Neural progenitor cell (in vitro differentiated cells): Measurements from ENCODE around the gene ESR2. TPM values are rescaled to one million over a fixed set of nuclear protein-coding genes. Genes with fewer than 3 reads are reported as not detected.
A peak's percentile ranks its signal among the peaks of the same experiment; 100 is the strongest.
"Not testable (repeated sequence)": the region's sequence is repeated elsewhere in the genome, so short reads cannot be mapped to it uniquely, and the experiment has no call there.

Experiments
- DNase-seq: peaks from one replicate; pipeline ENCODE4 v3.0.0-alpha.2; 2016; ENCODE audit warnings: low spot score
- H2AFZ ChIP-seq: fragments of 200-600 bp; sonication (generic); replicated peaks from 2 replicates; pipeline ENCODE4 v1.6.1; 2016; ENCODE audit warnings: antibody characterized with exemption
- H3F3A ChIP-seq: fragments of 200-600 bp; sonication (generic); 2 replicates; pipeline ENCODE4 v1.6.1; 2016; ENCODE audit warnings: antibody characterized with exemption, low read depth
- H3K27ac ChIP-seq: fragments of 200-600 bp; sonication (generic); 2 replicates; pipeline ENCODE4 v1.5.1; 2016; ENCODE audit warnings: mild to moderate bottlenecking
- H3K27me3 ChIP-seq: fragments of 200-600 bp; sonication (generic); 2 replicates; pipeline ENCODE4 v1.6.1; 2016; ENCODE audit warnings: mild to moderate bottlenecking, moderate library complexity
- H3K36me3 ChIP-seq: fragments of 200-600 bp; sonication (generic); 2 replicates; pipeline ENCODE4 v1.5.1; 2016
- H3K4me1 ChIP-seq: fragments of 200-600 bp; sonication (generic); 2 replicates; pipeline ENCODE4 v1.6.1; 2016; ENCODE audit warnings: mixed run types
- H3K4me2 ChIP-seq: fragments of 200-600 bp; sonication (generic); 2 replicates; pipeline ENCODE4 v1.6.1; 2016
- H3K4me3 ChIP-seq: fragments of 200-600 bp; sonication (generic); 2 replicates; pipeline ENCODE4 v1.5.1; 2016
- H3K79me2 ChIP-seq: fragments of 200-600 bp; sonication (generic); 2 replicates; pipeline ENCODE4 v1.6.1; 2016; ENCODE audit warnings: low read depth
- H3K9ac ChIP-seq: fragments of 200-600 bp; sonication (generic); 2 replicates; pipeline ENCODE4 v1.6.1; 2016
- H3K9me3 ChIP-seq: fragments of 200-600 bp; sonication (generic); 2 replicates; pipeline ENCODE4 v1.5.1; 2016; ENCODE audit warnings: low read depth
- H4K20me1 ChIP-seq: fragments of 200-600 bp; sonication (generic); 2 replicates; pipeline ENCODE4 v1.6.1; 2016; ENCODE audit warnings: low read depth
- H3K27ac Mint-ChIP-seq: 3 replicates; pipeline ENCODE4 v1.8.0; 2021; ENCODE audit warnings: mixed read lengths
- H3K27me3 Mint-ChIP-seq: 2 replicates; pipeline ENCODE4 v1.8.0; 2022; ENCODE audit warnings: low read depth, mild to moderate bottlenecking, inconsistent platforms, moderate library complexity, mixed read lengths; ENCODE audit not compliant: insufficient read depth
- H3K36me3 Mint-ChIP-seq: 3 replicates; pipeline ENCODE4 v1.8.0; 2021; ENCODE audit warnings: mixed read lengths
- H3K4me1 Mint-ChIP-seq: 3 replicates; pipeline ENCODE4 v1.8.0; 2021; ENCODE audit warnings: mixed read lengths
- H3K4me3 Mint-ChIP-seq: 3 replicates; pipeline ENCODE4 v1.8.0; 2021; ENCODE audit warnings: mild to moderate bottlenecking, moderate library complexity, mixed read lengths
- H3K9me3 Mint-ChIP-seq: 3 replicates; pipeline ENCODE4 v1.8.0; 2020; ENCODE audit warnings: mixed read lengths
- EZH2 ChIP-seq: fragments of 200-600 bp; sonication (generic); IDR thresholded peaks from 2 replicates; pipeline ENCODE4 v1.6.1; 2017; ENCODE audit warnings: antibody characterized with exemption, mild to moderate bottlenecking, moderate library complexity
- EZH2phosphoT487 ChIP-seq: fragments of 200-600 bp; sonication (generic); IDR thresholded peaks from 2 replicates; pipeline ENCODE4 v1.6.1; 2017; ENCODE audit warnings: antibody characterized with exemption
- total RNA-seq: library from RNA; depleted of rRNA; stranded (reverse); fragments of >200 nt; gene quantifications from 2 replicates; pipeline ENCODE4 v1.2.3, GENCODE V29; 2015; ENCODE audit warnings: low replicate concordance
- TF ChIP-seq, protein P1 (sequence below): fragments of 200-600 bp; sonication (generic); IDR thresholded peaks from 2 replicates; pipeline ENCODE4 v1.5.1; 2017; ENCODE audit warnings: antibody characterized with exemption, mild to moderate bottlenecking

Gene ESR2
- total RNA-seq, 1 donor from 2014 or later = 0.21 TPM

DNA sequence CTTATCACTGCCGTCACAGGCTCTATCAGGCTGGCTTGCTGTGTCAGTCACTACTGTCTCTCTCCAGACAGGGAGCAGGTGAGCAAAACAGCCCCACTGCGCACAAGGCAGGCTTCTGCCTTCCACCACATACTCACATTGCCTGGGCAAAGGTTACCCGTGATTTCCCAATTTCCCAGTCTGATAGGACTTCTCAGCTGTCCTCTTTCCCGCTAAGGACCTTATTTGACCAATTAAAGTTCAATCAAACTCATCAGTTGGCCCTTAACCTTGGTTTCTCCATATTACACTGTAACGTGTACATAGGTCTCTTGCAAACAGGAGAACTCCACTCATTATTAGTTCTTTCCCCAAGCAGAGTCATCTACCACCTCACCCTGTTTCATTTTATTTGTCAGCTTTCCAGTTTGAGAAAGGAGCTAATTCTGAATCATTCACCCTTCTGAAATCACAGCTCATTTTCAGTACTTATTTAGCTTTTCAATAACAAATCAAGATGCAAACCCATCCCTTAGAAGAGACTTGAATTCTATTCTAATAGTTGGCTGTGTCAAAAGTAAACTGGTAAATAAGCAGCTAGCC lies 170.8 kb downstream of the ESR2 start:
- no peak overlapping the region for H3K4me3 Mint-ChIP-seq

DNA sequence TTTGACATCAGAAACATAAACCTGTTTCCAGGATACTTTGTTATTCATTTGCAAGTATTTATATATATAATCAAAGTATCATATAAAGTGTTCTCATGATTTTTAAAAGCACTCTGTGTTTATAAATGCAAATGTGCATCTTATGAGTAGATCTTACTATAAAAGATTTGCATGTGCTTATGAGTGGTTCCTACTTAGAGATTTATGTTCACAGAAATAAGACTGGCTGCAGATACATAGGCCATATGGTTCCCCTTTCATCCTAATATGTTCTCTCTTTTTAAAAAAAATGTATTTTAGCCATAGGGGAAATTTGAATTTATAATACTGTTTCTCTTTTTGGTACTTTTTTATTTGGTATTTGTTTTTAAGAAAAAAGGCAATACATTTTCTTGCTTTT lies 174.2 kb downstream of the ESR2 start:
- H3K36me3 ChIP-seq = peaks cover 7% of the 10 kb centered on the region
- no peak overlapping the region for H3K4me3 Mint-ChIP-seq
- H3K4me1 Mint-ChIP-seq = no peaks in the 10 kb centered on the region
- H3K79me2 ChIP-seq = no peaks in the 10 kb centered on the region
- H2AFZ ChIP-seq = no peak overlapping the region
- H3K27ac ChIP-seq = no peak overlapping the region
- H3K9me3 Mint-ChIP-seq = no peaks in the 10 kb centered on the region
- H4K20me1 ChIP-seq = no peaks in the 10 kb centered on the region
- H3K9me3 ChIP-seq = no peaks in the 10 kb centered on the region
- H3K27me3 Mint-ChIP-seq = no peaks in the 10 kb centered on the region
- H3K36me3 Mint-ChIP-seq = peaks cover 20% of the 10 kb centered on the region
- no peaks in the 10 kb centered on the region for H3F3A ChIP-seq
- no peak overlapping the region for H3K27ac Mint-ChIP-seq
- H3K4me1 ChIP-seq = no peaks in the 10 kb centered on the region
- H3K9ac ChIP-seq = no peak overlapping the region
- no peak overlapping the region for H3K4me2 ChIP-seq
- TF ChIP-seq EZH2phosphoT487 = no peak
- DNase-seq = no peak
- H3K27me3 ChIP-seq = no peaks in the 10 kb centered on the region
- no peak overlapping the region for H3K4me3 ChIP-seq

More for the DNA sequence above, 170.8 kb downstream of the ESR2 start:
- Histone ChIP-seq H3K4me3 (no peak overlapping the region), H3K9ac (no peak overlapping the region), H2AFZ (no peak overlapping the region), H3K79me2 (no peaks in the 10 kb centered on the region), H3K27me3 (no peaks in the 10 kb centered on the region), H3K36me3 (peaks cover 7% of the 10 kb centered on the region), H3F3A (no peaks in the 10 kb centered on the region), H3K4me2 (no peak overlapping the region), H3K9me3 (no peaks in the 10 kb centered on the region), H4K20me1 (no peaks in the 10 kb centered on the region), H3K27ac (no peak overlapping the region), H3K4me1 (no peaks in the 10 kb centered on the region)
- peaks cover 31% of the 10 kb centered on the region for H3K36me3 Mint-ChIP-seq
- no peak overlapping the region for H3K27ac Mint-ChIP-seq
- DNase-seq = no peak
- TF ChIP-seq EZH2phosphoT487 (no peak), EZH2 (no peak)
- TF ChIP-seq, protein P1, sequence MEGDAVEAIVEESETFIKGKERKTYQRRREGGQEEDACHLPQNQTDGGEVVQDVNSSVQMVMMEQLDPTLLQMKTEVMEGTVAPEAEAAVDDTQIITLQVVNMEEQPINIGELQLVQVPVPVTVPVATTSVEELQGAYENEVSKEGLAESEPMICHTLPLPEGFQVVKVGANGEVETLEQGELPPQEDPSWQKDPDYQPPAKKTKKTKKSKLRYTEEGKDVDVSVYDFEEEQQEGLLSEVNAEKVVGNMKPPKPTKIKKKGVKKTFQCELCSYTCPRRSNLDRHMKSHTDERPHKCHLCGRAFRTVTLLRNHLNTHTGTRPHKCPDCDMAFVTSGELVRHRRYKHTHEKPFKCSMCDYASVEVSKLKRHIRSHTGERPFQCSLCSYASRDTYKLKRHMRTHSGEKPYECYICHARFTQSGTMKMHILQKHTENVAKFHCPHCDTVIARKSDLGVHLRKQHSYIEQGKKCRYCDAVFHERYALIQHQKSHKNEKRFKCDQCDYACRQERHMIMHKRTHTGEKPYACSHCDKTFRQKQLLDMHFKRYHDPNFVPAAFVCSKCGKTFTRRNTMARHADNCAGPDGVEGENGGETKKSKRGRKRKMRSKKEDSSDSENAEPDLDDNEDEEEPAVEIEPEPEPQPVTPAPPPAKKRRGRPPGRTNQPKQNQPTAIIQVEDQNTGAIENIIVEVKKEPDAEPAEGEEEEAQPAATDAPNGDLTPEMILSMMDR = no peak
- H3K9me3 Mint-ChIP-seq = no peaks in the 10 kb centered on the region
- no peaks in the 10 kb centered on the region for H3K4me1 Mint-ChIP-seq
- no peaks in the 10 kb centered on the region for H3K27me3 Mint-ChIP-seq

DNA sequence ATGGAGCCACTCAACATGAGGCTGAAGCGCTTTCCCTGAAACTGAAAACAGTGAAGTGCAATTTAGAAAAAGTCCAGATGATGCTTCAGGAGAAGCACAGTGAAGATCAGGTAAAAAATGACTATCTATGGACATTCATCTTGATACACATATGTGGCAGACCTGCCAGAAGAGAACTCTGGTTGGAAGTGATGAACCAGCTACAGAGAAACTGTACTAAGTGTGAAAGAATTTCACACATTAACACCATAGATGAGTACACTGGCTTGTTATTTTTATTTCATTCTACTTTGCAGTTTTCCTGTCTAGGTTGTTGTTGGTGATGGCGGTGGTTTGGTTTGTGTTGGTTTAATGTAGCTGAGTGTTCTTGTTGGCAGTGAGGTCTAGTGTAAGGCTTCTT lies 174.7 kb downstream of the ESR2 start:
- H3K36me3 Mint-ChIP-seq = peaks cover 20% of the 10 kb centered on the region
- H3K9me3 Mint-ChIP-seq = no peaks in the 10 kb centered on the region
- H3K27ac Mint-ChIP-seq = no peak overlapping the region
- no peak overlapping the region for H3K4me3 Mint-ChIP-seq
- no peak for DNase-seq
- no peaks in the 10 kb centered on the region for H3K9me3 ChIP-seq
- H4K20me1 ChIP-seq = no peaks in the 10 kb centered on the region
- H3K4me3 ChIP-seq = no peak overlapping the region
- no peaks in the 10 kb centered on the region for H3K4me1 ChIP-seq
- H3K27me3 ChIP-seq = no peaks in the 10 kb centered on the region
- no peaks in the 10 kb centered on the region for H3K27me3 Mint-ChIP-seq
- no peak overlapping the region for H3K4me2 ChIP-seq
- H3K36me3 ChIP-seq = peaks cover 7% of the 10 kb centered on the region
- TF ChIP-seq EZH2phosphoT487 (no peak), EZH2 (no peak)
- TF ChIP-seq, protein P1 = no peak
- H3K9ac ChIP-seq = no peak overlapping the region
- H3K27ac ChIP-seq = peak overlapping the region; percentile 29
- H2AFZ ChIP-seq = no peak overlapping the region
- H3K4me1 Mint-ChIP-seq = no peaks in the 10 kb centered on the region
- no peaks in the 10 kb centered on the region for H3F3A ChIP-seq
- no peaks in the 10 kb centered on the region for H3K79me2 ChIP-seq

DNA sequence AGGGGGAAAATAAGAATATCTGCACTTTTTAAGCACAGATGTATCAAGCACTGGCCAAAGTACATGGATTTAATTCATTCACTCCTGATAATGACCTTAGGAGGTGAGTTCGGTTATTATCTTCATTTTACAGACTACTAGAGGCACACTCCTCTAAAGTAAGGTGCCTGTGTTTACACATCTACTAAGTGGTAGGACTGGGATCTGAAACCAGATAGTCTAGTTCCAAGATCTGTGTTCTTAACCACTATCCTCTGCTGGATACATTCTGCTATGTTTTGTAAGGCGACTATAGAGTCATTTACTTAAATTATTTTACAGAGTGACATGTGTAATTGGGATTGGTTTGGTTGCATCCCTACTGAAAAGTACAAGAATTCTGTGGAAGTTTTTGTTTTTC lies 175.3 kb downstream of the ESR2 start:
- no peaks in the 10 kb centered on the region for H3K79me2 ChIP-seq
- H3K4me2 ChIP-seq = no peak overlapping the region
- DNase-seq = no peak
- no peaks in the 10 kb centered on the region for H3K9me3 Mint-ChIP-seq
- H2AFZ ChIP-seq = no peak overlapping the region
- H3K4me3 Mint-ChIP-seq = no peak overlapping the region
- TF ChIP-seq EZH2phosphoT487 (no peak), EZH2 (no peak)
- TF ChIP-seq, protein P1 = no peak
- H3K27me3 Mint-ChIP-seq = no peaks in the 10 kb centered on the region
- H4K20me1 ChIP-seq = no peaks in the 10 kb centered on the region
- no peaks in the 10 kb centered on the region for H3K4me1 Mint-ChIP-seq
- no peaks in the 10 kb centered on the region for H3K9me3 ChIP-seq
- no peak overlapping the region for H3K9ac ChIP-seq
- H3K36me3 ChIP-seq = peaks cover 7% of the 10 kb centered on the region
- H3K27me3 ChIP-seq = no peaks in the 10 kb centered on the region
- no peak overlapping the region for H3K4me3 ChIP-seq
- H3F3A ChIP-seq = no peaks in the 10 kb centered on the region
- no peak overlapping the region for H3K27ac ChIP-seq
- no peaks in the 10 kb centered on the region for H3K4me1 ChIP-seq
- no peak overlapping the region for H3K27ac Mint-ChIP-seq
- peaks cover 19% of the 10 kb centered on the region for H3K36me3 Mint-ChIP-seq

DNA sequence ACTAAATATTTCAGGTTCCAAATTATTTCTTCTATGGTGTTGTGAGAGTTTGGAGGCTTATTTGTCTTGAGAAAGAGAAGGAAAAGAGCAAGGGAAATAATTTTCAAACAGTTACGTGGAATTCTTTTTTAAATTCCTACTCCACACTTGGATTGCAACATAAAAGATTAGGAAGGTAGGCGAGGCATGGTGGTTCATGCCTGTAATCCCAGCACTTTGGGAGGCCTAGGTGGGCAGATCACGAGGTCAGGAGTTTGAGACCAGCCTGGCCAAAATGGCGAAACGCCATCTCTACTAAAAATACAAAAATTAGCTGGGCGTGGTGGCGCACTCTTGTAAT lies 175.8 kb downstream of the ESR2 start:
- H3K4me2 ChIP-seq, H3K4me3 ChIP-seq, H3K9me3 Mint-ChIP-seq, H2AFZ ChIP-seq, H3K4me1 ChIP-seq, H3K4me1 Mint-ChIP-seq, H3K27me3 ChIP-seq, H3K36me3 ChIP-seq, H4K20me1 ChIP-seq, H3K9ac ChIP-seq, H3K79me2 ChIP-seq, H3F3A ChIP-seq, H3K27ac ChIP-seq, H3K4me3 Mint-ChIP-seq, H3K9me3 ChIP-seq, H3K27me3 Mint-ChIP-seq, DNase-seq: not testable (repeated sequence)
- Mint-ChIP-seq H3K36me3 (peaks cover 16% of the 10 kb centered on the region), H3K27ac (peak overlapping the region; percentile 11)
